Keratinocyte (primary cell): ENCODE results near the gene PLXNB3.

ENCODE experiments used
- CTCF ChIP-seq, 3 experiments: IDR thresholded peaks in 1 of 3; conservative IDR thresholded peaks in 1 of 3; optimal IDR thresholded peaks in 1 of 3; 2 replicates in 2 of 3; 3 replicates in 1 of 3; pipeline versions ENCODE3 to v1.5.1; 2011; ENCODE audit warnings: low read length in 3 of 3, mild to moderate bottlenecking in 3 of 3, moderate library complexity in 2 of 3, control low read depth in 1 of 3, inconsistent platforms in 1 of 3; ENCODE audit not compliant: insufficient read depth in 2 of 3; ENCODE audit errors: extremely low read depth in 1 of 3
- EZH2 ChIP-seq: IDR thresholded peaks from one replicate; pipeline ENCODE4 v1.6.1; 2012; ENCODE audit warnings: inconsistent platforms, mild to moderate bottlenecking, low read length, moderate library complexity

- no peak for TF ChIP-seq CTCF (optimal IDR thresholded peaks at IDR 0.05 in 1 of 3, IDR thresholded peaks at IDR 0.05 in 1 of 3, conservative IDR thresholded peaks at IDR 0.05 in 1 of 3; ENCODE audit: extremely low read depth in 1 of 3, insufficient read depth in 2 of 3, low read length in 3 of 3)
- TF ChIP-seq EZH2 = no peak
Measured at GRCh38 chrX:153791104-153791852, 27.2 kb downstream of the PLXNB3 start.
